ENCODE data around the gene RIPOR2.

Gene RIPOR2

DNA sequence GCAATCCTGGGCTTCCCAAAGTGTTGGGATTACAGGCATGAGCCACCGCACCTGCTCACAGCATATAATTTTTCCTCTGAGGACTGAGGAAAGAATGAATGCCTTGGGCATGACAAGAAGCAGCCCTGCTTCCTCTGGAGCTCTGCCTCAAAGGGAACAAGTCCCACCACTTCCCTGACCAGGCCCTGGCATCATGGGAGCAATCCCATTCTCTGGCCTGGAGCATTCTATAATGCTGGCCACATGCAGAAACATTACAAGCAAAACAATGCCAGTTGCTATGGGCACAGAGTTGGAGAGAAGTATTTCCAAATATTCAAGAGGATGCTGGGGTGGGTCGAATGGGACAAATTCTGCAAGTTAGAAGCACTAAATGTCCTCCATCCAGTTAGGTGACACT lies 95.6 kb downstream of the RIPOR2 start:
- DNase-seq = no peak

DNA sequence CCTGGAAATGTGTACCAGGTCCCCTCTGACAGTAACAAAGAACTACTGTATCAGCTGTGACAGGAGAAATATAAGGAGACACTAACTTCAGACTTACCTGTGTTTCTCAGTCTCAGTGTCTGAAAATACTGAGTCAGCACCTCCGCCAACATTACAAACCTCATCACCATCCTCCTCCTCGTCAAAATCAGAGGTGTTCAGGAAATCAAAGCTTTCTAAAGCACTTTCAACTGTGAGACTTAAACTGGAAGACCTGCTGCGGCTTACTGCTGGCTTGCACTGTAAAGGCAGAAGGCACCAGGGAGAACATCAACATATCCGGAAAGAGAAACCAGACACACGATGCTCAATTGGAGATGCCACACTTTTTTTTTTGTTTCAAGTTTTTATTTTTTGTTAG lies 96.8 kb downstream of the RIPOR2 start:
- DNase-seq = peak; percentile 84

DNA sequence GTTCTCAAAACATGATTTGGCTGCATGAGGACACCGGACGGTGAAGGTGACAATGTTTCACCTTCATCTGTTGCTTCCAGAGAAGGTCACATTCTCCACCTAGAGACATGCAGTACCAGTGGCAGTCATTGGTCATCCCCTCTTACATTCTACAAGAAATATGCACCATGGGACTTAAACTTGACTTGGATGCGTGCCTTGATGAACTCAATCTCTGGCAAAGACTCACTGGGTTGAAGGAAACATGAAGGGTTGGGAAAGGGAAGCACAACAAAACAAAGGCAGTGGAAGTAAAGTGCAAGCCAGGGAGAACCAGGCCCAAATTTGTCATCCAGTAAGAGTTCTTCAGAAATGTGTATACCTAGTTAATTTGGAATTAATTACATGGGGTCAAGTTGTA lies 97.7 kb downstream of the RIPOR2 start:
- no peak for DNase-seq

DNA sequence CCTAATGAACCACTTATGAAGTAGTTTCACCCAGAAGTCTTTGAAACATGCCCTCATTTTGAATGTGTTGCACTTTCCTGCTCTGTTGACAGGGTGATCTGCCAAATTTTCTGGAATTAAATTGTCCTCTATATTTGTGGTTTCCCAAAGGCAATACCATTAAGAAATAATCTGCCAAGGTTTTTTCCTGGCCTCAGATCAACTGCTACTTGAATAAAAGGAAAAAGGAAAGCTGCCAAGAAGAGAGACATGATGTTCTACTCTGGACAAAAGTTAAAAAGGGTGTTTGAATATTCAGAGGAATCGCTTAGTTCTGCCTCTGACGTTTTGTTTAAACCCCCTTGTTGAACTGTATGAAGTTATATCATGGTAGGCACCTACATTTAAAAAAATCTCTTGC lies 99.7 kb downstream of the RIPOR2 start:
- DNase-seq = no peak

DNA sequence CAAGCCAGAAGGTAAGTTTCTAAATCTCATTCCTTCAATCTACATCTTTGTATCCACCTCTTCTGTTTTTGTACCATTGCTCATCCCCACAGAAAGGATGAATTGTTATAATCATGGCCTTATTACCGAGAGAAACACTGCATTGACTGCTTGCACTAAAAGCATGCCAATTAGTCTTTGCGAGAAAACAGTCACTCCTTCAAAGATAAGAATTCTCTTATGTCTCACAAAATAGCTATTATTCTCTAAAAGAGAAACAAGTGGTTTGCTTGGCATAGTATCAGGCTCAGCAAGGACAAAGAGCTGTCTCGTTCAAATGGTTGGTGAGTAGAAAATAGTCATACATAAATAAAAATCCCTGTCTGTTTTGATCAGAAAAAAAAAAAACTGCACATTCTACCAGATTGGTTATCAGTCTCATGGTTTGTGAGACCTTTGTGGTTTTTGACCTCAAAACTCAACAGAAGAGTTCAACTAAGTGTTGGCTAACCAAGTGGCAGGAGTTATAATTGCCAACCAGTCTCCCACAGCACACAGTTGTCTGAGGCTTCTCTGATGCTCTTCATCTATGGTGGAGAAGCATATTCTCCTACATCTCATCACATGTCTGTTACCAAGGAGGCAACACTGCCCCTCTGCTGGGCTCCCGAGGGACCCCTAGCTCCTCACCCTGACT lies 101.9 kb downstream of the RIPOR2 start:
- DNase-seq = no peak

DNA sequence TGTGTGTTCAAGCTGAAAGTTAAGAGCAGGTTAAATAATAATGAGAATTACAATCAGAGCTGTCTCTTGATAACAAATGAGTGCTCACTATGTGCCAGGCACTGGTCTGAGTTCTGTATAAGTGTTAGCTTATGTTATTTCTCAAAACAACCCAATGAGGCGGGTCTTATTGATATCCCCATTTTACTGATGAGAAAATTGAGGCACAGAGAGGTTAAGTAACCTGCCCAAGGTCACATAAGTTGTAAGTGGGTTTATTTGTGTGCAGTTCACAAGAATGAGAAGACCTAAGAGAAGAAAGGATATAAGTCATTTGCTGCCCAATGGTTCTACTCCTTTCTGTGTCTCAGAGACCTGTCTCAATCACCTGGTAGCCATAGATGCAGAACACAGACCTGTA lies 103.0 kb downstream of the RIPOR2 start:
- no peak for DNase-seq

DNA sequence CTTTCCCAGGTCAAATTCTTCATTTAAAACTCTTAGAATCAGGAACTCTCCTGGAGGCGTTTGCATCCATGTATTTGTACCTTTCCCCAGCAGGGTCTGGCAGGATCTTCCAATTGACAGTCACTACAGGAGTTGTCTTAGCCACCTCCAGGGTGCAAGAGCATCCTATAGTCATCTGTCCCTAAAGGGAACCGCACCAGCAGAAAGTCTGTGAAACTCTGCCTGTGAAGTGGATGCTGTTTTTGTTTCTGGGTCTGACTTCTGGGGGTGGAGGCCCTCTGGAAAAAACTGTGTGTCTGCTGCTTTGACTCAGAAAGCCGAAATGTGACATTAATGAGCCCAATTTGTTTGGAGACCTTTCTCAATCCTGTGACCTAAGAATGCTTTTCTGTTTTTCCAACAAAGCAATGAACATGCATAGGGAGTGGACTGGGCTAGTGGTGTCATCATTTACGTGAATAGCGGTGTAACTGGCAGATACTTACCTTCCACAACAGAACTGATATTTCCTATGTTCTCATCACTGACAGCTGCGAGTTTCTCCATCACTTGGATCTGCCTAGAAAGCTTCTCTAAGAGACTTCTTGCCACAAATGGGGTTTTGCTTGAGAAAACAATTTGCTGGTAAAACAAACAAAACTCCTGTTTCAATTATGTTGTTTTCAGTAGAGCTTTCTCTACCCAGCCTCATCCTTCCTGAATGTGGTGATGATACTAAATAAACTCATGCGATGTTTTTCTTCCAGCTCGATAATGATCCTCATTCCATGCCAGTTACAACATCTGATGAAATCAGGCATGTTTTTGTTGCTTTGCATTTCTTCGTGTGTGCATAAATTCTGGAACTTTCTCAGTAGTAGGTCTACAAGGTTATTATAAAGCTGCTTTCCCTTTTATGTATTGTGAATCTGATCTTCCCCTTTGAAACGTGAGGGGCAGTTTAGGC lies 103.7 kb downstream of the RIPOR2 start:
- DNase-seq = no peak

DNA sequence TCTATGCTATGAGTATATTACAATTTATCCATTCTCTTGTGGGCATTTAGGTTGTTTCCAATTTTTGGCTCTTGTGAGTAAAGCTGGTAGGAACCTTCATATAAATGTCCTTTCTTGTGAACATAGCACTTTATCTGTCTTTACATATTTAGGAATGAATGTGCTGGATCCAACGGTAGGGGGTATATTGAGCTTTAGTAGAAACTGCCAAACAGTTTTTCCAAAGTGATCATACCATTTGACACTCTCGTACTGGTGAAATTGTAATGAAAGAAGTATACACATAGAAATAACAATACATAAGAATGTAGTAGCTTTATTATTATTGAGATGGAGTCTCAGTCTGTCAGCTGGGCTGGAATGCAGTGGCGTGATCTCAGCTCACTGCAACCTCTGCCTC lies 106.1 kb downstream of the RIPOR2 start:
- no peak for DNase-seq

DNA sequence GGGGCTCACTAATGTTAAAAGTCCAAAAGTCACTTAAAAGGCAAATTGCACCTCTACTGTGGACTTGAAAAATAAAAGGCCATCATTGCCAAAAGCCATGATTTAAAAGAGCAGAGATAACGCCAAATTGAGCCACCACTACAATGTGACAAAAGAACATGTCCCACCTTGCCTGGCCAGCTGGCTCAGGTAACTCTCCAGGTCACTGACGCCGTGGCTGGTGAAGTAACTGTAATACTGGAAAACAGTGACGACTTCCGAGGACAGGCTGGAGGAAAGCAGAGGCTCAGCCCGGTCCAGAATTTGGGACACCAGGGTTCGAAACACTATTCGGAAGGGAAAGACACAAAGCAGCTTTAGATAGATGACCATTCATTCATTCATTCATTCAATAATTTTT lies 107.8 kb downstream of the RIPOR2 start:
- no peak for DNase-seq

DNA sequence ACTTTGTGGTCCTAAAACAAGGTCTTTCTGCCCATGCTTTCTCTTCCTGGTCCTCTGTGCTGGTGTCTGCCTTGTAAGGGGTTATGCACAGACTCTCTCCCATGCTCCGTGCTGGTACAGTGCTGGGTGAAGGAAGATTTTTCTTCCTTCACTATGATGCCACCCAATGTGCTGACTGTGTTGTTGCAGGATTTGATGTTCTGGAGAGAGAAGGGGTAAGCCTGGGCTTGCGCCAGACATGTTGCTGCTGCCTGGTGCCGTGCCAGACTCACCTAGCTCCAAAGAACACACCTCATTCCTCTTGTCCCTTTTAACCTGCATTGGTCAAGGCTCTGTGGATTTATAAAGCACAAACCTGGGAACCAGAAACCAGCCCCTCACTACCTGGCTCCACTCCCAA lies 108.6 kb downstream of the RIPOR2 start:
- DNase-seq = peak; percentile 77

DNA sequence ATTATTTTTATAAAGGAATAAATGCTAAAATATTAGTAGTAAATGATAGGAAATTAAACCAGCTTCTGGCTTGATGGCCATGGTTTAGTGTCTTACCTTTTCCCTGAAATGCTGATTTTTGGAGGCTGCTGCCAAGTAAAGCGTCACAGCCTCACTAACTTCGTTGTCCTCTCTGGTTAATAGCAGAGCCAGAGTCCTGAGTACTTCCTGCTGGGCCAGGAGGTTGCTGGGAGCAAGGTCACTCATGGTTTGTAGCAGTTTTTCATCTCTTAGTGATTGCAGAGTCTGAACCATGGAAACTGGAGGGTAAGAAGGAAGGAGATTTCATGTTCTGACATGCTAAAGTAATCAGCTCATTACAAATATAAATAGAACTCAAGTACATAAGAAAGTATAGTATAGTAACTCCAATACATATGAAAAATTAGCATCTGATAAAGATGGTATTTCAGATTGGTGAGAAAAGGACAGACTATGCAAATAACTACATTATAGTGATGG lies 110.6 kb downstream of the RIPOR2 start:
- DNase-seq = no peak

DNA sequence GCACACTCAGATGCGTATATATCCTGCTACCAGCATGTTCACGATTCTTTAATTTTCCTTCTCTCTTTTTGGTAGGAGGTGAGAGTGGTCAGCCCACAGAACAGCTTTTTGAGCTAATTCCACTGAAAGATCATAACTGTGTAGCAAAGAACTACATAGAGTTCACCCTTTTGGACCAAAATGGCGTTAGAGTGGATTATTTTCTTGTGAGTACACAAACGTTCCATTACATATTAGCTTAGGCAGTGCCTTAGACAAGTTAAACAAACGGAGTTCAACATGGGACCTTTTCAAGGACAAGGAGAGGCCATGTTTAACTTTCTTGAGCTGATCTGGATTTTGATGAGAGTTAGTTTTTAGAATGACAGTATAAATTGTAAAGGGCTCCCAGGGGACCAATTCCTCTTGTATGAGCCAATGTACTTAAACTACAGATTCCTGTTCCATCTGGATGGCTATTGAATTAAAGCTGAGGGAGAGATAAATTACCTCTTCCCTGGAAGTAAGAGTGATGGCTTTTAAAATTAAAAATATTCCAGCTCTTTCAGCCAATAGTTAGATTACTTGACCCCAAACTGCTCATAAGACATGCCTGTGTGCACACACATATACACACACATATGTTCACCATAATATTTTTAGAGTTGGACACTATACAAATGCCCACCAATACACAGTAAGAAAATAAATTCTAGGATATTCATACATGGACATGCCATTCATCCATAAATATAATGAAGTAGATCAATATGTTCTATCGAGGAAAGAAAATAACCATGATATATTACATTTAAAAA lies 111.4 kb downstream of the RIPOR2 start:
- no peak for DNase-seq

DNA sequence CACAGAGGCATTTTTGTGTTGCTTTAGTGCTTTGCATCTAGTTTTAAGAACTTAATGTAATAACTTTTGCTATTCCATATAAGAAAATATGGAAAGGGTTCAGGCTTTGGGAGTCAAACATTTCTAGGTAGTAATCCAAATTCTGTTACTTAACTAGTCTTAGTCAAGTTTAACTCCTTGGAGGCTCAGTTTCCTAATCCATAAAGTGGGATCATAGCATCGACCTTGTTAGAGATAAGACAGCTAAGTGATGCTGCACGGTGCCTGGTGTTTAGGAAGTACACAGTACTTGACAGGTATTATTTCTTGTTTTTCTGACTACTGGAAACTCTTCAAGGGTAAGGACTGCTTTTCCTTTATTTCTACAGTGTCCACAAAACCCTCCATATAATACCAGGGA lies 112.6 kb downstream of the RIPOR2 start:
- no peak for DNase-seq

DNA sequence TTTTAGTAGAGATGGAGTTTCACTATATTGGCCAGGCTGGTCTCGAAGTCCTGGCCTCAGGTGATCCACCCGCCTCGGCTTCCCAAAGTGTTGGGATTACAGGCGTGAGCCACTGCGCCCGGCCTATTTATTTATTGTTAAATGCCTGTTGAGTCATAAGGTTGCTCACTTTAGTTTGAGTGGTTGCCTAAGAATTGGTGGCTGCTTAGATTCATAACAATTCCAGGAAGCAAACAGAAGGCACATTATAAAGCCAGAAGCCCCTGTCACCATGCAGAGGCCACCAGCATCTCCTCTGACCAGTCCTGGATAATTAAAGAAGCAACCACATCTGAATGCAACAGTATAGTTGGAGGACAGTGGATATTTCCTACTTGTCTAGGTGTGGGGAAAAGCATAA lies 113.1 kb downstream of the RIPOR2 start:
- no peak for DNase-seq

DNA sequence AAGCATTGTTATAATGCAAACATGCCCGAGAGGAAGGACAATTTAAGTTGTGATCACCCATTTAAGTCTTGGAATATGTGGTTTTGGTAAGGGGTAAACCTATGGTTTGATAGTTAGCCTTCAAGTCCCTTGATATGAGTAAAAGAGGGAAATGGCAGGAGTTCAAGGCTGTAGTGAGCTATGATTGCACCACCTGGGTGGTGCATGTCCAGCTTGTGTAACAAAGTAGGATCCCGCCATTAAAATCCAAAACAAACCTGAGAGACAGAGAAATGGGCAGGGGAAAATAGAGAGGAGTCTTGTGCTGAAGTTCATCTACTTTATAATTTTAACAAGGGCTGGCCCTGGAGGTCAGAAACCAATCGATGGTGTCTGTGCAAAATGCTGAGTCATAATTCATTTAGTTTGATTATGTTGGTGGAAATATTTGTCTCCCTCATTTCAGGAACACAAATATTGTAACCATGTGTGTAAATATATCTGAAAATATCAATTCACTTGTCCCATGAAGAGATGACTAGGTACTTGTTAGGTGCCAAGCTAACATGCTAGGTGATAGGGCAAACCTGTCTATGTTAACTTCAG lies 113.8 kb downstream of the RIPOR2 start:
- no peak for DNase-seq

DNA sequence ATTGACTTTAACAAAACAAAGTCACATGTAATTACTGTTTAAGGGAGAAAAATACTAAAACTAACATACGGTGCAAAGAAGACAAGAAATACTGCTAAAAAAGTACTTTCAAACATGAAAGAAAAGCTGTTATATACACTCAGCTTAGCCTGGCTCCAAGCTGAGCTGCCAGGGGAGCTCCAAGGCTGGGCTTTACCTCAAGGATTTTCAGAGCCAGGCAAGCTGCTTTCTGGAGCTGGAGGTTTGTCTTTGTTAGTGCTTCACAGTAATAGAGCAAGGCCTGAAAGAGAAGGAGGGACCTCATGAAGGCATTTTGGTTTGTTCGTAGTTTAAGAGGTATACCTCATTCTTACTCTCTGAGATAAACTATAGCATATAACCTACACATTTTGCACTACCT lies 117.4 kb downstream of the RIPOR2 start:
- no peak for DNase-seq

DNA sequence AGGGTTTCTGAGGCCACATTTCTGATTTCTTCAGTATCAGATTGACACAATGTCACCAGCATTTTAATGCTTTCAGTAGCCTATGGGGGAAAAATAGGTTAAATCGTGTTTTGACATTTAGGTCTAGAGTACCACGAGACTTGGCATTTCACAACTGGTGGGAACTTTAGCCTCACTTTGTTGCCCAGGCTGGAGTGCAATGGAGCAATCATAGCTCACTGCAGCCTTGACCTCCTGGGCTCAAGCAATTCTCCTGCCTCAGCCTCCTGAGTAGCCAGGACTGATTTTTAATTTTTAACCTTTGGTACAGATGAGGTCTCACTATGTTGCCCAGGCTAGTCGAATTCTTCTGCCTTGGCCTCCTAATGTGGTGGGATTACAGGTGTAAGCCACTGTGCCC lies 126.0 kb downstream of the RIPOR2 start:
- DNase-seq = no peak

DNA sequence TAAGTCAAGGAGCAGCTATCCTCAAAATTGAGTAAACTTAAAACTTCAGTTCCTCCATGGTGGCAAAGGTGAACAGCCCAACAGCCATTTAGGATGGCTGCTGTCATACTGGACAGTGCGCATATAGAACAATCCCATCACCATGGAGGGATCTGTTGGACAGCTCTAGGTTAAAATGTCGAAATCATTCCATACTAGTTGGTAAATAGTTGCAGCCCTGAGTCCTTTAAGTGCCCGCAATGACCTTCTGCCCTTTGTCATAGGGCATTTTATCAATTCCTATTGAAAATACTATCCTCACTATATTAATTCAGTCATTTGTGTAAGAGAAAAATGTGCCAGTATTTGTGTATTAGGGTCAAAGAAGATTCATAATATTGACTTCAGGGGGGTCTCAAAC lies 128.2 kb downstream of the RIPOR2 start:
- DNase-seq = no peak

DNA sequence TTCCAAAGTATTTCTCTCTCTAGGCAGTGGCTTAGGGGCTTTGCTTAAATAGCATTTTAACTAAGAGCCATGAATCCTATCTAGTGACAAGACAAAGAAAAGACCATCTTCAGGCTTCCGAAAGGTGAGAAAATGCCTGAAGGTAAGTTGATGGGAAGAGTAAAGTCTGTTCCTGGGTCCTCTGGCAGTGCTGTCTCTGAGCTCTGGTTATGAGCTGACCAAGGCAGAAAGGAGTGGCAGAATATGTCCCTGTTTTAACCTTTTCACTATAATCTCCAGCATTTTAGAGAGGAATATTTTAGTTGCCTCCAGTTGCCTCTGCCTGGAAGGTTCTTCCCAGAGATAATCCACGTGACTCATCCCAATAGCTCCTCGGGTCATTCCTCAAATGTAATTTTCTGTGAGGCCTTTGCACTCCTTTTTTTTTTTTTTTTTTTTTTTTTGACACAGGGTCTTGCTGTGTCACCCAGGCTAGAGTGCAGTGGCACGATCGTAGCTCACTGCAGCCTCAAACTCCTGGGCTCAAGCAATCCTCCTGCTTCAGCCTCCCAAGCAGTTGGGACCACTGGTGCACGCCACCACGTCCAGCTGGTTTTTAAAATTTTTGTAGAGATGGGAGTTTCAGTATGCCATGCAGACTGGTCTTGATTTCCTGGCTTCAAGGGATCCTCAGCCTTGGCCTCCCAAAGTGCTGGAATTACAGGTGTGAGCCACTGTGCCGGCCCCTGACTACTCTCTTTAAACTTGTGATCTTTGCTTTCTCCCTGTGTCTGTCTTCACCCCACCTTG lies 133.3 kb downstream of the RIPOR2 start:
- no peak for DNase-seq

DNA sequence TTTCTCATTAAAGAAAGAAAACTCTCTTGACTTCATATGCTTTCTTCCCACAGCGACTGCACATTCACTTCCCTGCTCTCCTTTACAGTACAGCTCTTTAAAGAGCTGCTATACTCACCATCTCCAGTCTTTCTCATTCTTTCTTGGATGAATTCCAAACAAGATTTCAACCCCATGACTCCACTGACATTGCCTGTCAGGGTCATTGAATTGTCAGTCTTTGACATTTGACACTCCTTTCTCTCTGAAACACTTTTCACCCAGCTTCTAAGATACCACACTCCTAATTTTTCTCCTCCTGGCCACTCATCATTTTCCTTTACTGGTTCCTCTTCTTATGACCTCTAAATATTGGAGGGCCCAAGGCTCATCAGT lies 136.2 kb downstream of the RIPOR2 start:
- DNase-seq = no peak

DNA sequence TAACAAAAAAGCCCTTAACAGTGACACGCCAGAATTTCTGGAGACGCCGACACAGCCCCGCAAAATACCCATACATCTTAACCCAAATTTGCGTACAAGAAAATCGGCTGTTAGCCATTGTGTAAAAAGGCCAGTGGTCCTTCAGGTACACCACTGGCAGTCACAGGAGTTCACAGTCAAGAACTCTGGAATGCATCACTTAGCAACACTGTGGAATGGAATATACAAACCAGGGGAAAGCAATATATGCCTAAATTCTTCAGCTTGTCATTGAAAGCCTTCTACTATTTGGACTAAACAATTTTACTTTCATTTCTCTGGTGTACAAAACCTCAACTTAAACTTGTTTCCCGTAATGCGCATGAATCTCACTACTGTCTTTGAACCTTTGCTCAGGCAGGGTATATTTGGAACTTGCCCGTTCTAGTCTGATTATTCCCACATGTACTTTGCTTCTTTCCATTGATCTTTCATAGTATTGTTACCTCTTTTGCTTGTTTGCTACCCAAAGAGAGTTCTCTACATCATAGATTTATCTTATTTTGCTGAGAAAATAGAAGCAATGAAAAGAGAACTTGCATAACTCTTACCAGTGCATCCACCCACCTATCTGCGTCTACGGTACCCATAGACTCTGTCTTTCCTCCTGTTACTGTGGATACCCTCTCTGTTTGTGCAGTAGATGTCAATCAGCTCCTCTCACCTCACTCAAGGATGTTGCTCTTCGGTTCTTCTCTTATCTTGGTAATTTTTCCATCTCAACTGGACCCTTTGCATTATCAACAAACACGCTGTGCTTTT lies 136.8 kb downstream of the RIPOR2 start, which contains the start of gene ARMH2:
TSS of gene ARMH2 (minus strand) at position 178 of the 801 bp plus-strand sequence. CDS start at position 118, 60 bp downstream.
- no peak for DNase-seq

Measured in RPMI8226 (cell line).